SK-MEL-5 (cell line): Measurements from ENCODE around the gene ZCCHC17. TPM values are rescaled to one million over a fixed set of nuclear protein-coding genes. Genes with fewer than 3 reads are reported as not detected.

ENCODE experiments used
- DNase-seq: peaks from one replicate; pipeline ENCODE4 v3.0.0-alpha.2; 2016; ENCODE audit warnings: low read depth, low spot score
- in situ Hi-C: cut with HindIII; loops from 2 replicates; pipeline ENCODE4 v1.10.0; 2016; ENCODE audit warnings: low sequenced_read_pairs, high pct_unique_total_duplicates, low pct_unique_long_range_greater_than_20kb
- total RNA-seq: library from RNA; depleted of rRNA; stranded (reverse); fragments of >200 nt; shearing (Covaris generic); gene quantifications from 2 replicates; pipeline ENCODE4 v1.2.3, GENCODE V29; 2014; rRNA removed

ZCCHC17 gene
- total RNA-seq, 1 experiment from 2014 or later, result 35.3 TPM

- in situ Hi-C loops, result no loop called here
- no peak for DNase-seq
Observed at GRCh38 chr1:31401241-31401640, 104.4 kb downstream of the ZCCHC17 start.

- DNase-seq, result no peak
- in situ Hi-C loops, result no loop called here
Observed at GRCh38 chr1:31405578-31406245, 108.9 kb downstream of the ZCCHC17 start.

- in situ Hi-C loops, result no loop called here
Observed at GRCh38 chr1:31407029-31407626, 110.3 kb downstream of the ZCCHC17 start.

GRCh38 chr1:31408788-31409318 lies 112.0 kb downstream of the ZCCHC17 start:
- no peak for DNase-seq
- in situ Hi-C loops, result no loop called here

More at GRCh38 chr1:31407029-31407626, 110.3 kb downstream of the ZCCHC17 start:
- DNase-seq, result no peak

- DNase-seq, result no peak
- in situ Hi-C loops, result no loop called here
Observed at GRCh38 chr1:31409946-31410858, 113.4 kb downstream of the ZCCHC17 start.

- DNase-seq, result no peak
- in situ Hi-C loops, result no loop called here
Observed at GRCh38 chr1:31410871-31411270, 114.0 kb downstream of the ZCCHC17 start.

GRCh38 chr1:31412205-31412604 lies 115.4 kb downstream of the ZCCHC17 start:
- in situ Hi-C loops, result no loop called here

GRCh38 chr1:31412732-31413404 lies 116.0 kb downstream of the ZCCHC17 start, which contains the start of gene SERINC2:
SERINC2 (plus strand) TSS chr1:31413213; CDS start chr1:31413266, 53 bp downstream.
- DNase-seq, result peak; percentile 16
- in situ Hi-C loops, result no loop called here

More at GRCh38 chr1:31412205-31412604, 115.4 kb downstream of the ZCCHC17 start:
- no peak for DNase-seq

- in situ Hi-C loops, result no loop called here
- peak; percentile 38 for DNase-seq
Observed at GRCh38 chr1:31413405-31414001, 116.7 kb downstream of the ZCCHC17 start.

Other genes starting within 250 kb of the ZCCHC17 start
- gene PUM1, start 231.3 kb upstream of the ZCCHC17 start, total RNA-seq, result 29.5 and 32.4 TPM in 2 replicates
- gene NKAIN1, start 57.1 kb upstream of the ZCCHC17 start, total RNA-seq, result 2.9 and 5.1 TPM in 2 replicates
- gene SNRNP40, start 244 bp upstream of the ZCCHC17 start, total RNA-seq, result 98.5 and 102 TPM in 2 replicates
- gene FABP3, start 76.0 kb downstream of the ZCCHC17 start, total RNA-seq, result not detected in 2 replicates
- gene SERINC2, start 116.2 kb downstream of the ZCCHC17 start, total RNA-seq, result 6.6 and 8.1 TPM in 2 replicates